ENCODE results near the gene CORO6. TPM values are rescaled to one million over a fixed set of nuclear protein-coding genes. Genes with fewer than 3 reads are reported as not detected.

CORO6 gene
- total and polyA plus RNA-seq, 2 of the 13 experiments (the other 11 are each of a cell fraction or from before 2014, with no cell fraction given) = 0.42 to 0.82 TPM

- TF ChIP-seq UBTF (CRISPR knock-in tag; IDR thresholded peaks at IDR 0.05) (0 out of 2 replicates have a peak, but pooled peaks have one; percentile 55), ZNF589 (CRISPR knock-in tag; conservative IDR thresholded peaks at IDR 0.05) (peak; percentile 66; the same call in 1 of the 2 replicates), HDAC1 (CRISPR knock-in tag; IDR thresholded peaks at IDR 0.05) (peak; percentile 11; the same call in 1 of the 2 replicates), ZNF670 (CRISPR knock-in tag; IDR thresholded peaks at IDR 0.05; ENCODE audit: borderline replicate concordance) (no peak), HMGXB4 (CRISPR knock-in tag; IDR thresholded peaks at IDR 0.05; ENCODE audit: borderline replicate concordance in 1 of 2, low read depth in 1 of 2) (peak in 1 of 2 experiments; percentile 57; a peak in 1 of 4 replicates), EEA1 (CRISPR knock-in tag; IDR thresholded peaks at IDR 0.05; ENCODE audit: borderline replicate concordance) (no peak), TAF1 (CRISPR knock-in tag; IDR thresholded peaks at IDR 0.05) (0 out of 2 replicates have a peak, but pooled peaks have one; percentile 8), PAX8 (CRISPR knock-in tag; IDR thresholded peaks at IDR 0.05; ENCODE audit: borderline replicate concordance) (0 out of 2 replicates have a peak, but pooled peaks have one; percentile 9), ATM (IDR thresholded peaks at IDR 0.05; ENCODE audit: borderline replicate concordance) (no peak), RXRA (CRISPR knock-in tag; IDR thresholded peaks at IDR 0.05) (0 out of 2 replicates have a peak, but pooled peaks have one; percentile 5), BCL6 (CRISPR knock-in tag; IDR thresholded peaks at IDR 0.05) (0 out of 2 replicates have a peak, but pooled peaks have one; percentile 8), MYPOP (CRISPR knock-in tag; IDR thresholded peaks at IDR 0.05) (no peak), POLR2G (IDR thresholded peaks at IDR 0.05; ENCODE audit: low read depth, low read length) (0 out of 2 replicates have a peak, but pooled peaks have one; percentile 11), ZNF563 (CRISPR knock-in tag; IDR thresholded peaks at IDR 0.05) (peak; percentile 53), ZNF687 (CRISPR knock-in tag; IDR thresholded peaks at IDR 0.05) (peak; percentile 61), AGO2 (optimal IDR thresholded peaks at IDR 0.05; ENCODE audit: low read depth, low read length) (peak; percentile 52), ZNF747 (CRISPR knock-in tag; IDR thresholded peaks at IDR 0.05; ENCODE audit: borderline replicate concordance) (0 out of 2 replicates have a peak, but pooled peaks have one; percentile 8), NKX3-1 (CRISPR knock-in tag; IDR thresholded peaks at IDR 0.05) (0 out of 2 replicates have a peak, but pooled peaks have one; percentile 10)
These were observed 55.0 kb downstream of the CORO6 start (continued) for GRCh38 chr17:29567554-29568330.
